Stimulated activated CD8-positive, alpha-beta memory T cell treated with anti-CD3 and anti-CD28 coated beads, Interleukin-2, amount 100 ng/mL, for 1 hour (primary cell): Measurements from ENCODE around the gene BICD1.

Experiments
- DNase-seq, 2 donors: peaks; one replicate each; pipeline ENCODE4 v3.0.0-alpha.2; 2020; ENCODE audit warnings: low read depth in 2 of 2

Gene BICD1

DNA sequence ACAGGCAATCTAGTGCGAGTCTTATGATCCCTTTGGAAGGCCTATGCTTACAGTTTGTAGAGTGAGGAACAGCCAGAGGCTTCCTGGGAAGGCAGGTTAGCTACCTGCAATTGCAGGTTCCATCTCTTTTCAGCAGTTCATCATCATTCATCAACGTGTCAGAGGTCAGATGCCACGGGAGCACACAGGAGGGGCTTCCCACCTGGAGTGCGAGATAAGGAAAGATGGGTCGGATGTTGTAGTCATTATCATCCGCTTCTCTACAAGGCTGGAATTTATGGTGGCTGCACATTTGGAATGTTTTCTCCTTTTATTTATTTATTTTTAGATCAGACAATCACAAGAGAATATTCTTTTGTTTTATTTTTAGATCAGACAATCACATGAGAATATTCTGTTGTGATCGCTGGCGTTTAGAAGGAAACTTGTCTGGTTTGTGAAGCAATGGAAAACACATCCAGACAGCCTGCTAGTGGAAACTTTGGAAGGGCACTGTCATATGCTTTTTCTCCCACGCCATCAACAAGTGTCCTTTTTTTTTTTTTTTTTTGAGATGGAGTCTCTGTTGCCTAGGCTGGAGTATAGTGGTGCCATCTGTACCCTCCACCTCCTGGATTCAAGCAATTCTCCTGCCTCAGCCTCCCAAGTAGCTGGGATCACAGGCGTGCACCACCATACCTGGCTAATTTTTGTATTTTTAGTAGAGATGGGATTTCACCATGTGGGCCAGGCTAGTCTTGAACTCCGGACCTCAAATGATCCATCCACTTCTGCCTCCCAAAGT lies 1.9 kb upstream of the BICD1 start:
- DNase-seq = no peak

GRCh38 chr12:32105986-32106516 lies 596 bp upstream of the BICD1 start:
- DNase-seq = no peak

- no peak for DNase-seq
Observed at GRCh38 chr12:32107359-32108267, 966 bp downstream of the BICD1 start.

- DNase-seq = no peak
Observed at GRCh38 chr12:32108787-32109186, 2.1 kb downstream of the BICD1 start.

DNA sequence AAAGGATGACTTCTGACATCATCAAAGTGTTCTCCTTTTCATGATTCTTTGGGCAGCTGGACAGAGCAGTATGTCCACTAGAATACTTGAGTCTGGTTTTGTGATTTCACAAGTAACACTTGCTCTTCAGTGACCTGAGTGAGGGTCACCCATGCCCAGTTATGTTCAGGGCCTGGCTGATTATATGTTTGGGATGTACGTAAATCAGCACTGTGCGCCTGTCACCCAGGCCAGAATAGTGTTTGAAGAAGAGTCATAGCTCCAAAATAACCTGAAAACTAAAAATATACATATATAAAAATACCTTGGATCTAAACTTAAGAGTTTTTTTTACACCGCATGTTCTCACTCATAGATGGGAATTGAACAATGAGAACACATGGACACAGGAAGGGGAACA lies 3.8 kb downstream of the BICD1 start:
- DNase-seq = no peak

DNA sequence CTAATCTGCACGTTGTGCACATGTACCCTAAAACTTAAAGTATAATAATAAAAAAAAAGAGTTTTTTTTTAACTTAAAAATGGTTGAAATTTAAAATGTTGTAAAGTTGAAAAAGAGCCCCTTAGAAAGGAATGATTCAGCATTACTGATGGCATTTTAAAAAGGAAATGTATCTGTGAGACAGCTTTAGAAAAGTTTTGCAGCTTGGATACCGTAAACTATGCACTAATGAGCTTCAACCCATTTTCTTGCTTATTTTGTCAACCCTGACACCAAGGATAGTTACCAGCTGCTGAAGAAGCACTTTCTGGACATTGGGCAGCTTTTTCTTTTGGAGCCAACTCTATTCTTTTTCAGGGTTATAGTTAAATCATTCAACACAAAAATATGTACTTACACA lies 4.3 kb downstream of the BICD1 start:
- DNase-seq = no peak

GRCh38 chr12:32115404-32116104 lies 8.9 kb downstream of the BICD1 start:
- no peak for DNase-seq

- no peak for DNase-seq
Observed at GRCh38 chr12:32116897-32117296, 10.2 kb downstream of the BICD1 start.

GRCh38 chr12:32117316-32117715 lies 10.7 kb downstream of the BICD1 start:
- DNase-seq = no peak

DNA sequence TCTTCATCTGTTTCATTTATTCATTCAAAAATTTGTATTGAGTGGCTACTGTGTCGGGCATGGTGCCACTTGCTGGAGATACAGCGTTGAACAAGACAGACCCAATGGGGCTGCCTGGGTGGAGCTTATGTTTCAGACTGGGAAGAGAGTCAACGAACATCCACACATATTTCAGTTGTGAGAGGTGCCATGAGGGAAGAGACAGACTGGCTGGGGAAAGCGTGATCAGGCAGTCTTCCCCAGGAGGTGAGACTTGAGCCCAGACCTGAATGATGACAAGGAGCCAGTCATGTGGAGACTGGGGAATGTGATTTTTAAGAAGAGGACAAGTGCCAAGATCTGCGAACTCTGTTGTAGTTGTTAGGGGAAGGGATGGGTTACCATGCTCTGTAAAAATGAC lies 12.2 kb downstream of the BICD1 start:
- no peak for DNase-seq

DNA sequence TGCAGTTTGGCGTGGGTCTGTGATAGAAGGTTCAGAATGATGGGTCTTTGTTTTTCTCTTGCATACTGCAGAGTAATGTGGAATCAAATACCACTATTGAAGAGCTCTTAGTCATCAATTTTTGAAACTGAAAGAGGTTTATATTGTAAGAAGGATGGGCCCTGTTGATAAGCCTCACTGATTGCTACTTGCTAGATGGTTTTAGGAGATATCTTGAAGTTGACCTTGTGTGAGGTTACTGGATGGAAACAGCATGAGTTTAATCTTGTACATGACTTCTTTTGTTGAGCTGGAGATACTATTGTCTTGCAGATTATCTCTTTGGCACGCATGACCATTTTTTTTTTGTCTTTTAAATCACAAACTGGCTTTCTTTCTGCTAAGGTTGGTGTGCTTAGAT lies 13.8 kb downstream of the BICD1 start:
- DNase-seq = no peak

DNA sequence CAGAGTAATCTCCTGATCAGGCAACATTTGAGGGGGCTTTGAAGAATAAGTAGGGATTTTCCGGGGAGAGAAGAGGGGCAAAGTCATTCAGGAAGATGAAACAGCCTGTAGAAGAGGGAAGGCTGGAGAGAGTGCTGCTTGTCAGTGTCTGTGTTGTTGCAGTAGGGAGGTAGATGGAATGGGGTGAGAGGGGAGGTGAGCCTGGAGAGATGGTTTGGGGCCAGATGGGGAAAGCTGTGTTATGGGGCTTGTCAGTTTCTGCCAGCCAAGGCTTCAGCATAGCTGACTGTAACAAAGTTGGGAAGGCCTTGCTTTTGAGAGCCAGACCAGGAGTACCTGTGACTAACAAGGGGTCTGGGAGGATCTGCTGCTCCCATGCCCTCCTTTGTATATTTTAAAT lies 18.0 kb downstream of the BICD1 start:
- DNase-seq = no peak

DNA sequence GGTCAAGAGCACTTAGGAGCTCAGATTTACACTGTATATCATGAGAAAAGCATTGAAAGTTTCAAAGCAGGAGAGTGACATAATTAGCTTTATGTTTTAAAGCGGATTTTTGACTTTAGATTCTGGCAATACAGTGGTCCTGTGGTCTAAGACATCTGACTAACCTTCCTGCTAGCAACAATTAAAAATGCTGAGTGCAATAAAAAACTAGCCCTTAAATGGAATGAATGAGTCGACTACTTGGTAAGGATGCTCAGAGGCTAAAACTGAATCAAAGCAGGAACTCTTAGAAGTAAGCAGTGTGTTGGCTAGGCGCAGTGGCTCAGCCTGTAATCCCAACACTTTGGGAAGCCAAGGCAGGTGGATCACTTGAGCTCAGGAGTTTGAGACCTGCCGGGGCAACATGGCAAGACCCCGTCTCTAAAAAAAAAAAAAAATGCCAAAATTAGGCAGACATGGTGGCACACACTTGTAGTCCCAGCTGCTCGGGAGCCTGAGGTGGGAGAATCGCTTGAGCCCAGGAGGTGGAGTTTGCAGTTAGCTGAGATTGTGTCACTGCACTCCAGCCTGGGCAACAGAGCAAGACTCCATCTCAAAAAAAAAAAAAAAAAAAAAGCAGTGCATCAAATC lies 18.9 kb downstream of the BICD1 start:
- DNase-seq = no peak

GRCh38 chr12:32126720-32127119 lies 20.1 kb downstream of the BICD1 start:
- no peak for DNase-seq

DNA sequence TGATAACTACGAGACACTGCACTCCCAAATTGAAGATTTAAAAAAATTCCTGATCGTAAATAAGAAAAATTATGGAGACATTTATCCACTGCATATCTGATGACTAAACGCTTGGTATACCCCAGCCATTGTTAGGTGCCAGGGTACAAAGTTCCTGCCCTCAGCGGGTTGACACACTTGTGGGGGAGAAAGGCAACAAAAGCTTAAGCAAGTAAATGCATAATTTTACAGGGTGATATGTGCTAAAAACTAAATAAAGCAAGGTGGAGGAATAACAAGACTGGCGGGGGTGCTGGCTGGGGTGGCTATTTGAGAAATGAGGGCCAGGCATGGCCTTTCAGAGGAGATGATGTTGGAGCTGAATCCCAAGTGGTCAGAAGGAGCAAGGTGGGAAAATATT lies 25.0 kb downstream of the BICD1 start:
- DNase-seq = no peak

DNA sequence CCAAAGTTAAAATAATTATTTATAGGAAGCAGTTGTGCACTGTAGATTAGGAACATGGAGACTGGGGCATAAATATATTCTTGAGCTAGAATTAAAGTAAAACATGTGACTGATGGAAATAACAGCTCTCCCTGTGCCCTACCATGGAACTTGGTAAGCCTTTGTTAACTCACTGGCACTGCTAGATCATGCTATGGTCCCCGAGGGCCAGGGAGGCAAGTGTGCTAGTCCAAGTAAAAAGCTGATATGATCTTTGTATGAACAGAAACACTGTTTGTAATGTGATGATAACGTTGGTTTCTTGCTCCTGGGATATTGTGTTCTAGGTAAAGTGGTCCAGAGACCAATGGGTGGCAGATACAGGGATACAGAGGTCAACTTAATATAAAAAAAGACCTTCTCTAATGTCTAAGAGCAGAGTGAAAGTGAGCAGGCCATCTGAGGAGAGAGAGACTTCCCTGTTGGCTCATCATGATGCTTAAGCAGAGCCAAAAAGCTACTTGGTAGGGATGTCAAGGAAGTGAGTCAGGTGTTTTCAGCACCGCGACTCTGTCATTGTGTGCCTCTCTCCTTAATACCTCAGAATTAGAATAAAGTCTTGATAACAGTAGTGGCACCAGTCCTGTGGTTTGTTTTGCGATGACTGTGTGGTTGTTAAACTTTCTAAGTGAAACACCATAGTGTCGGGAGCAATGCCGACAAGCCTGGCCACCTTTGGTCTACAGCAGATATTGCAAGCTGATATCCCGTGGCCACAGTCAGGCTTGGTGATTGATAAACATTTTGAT lies 27.6 kb downstream of the BICD1 start:
- no peak for DNase-seq

- no peak for DNase-seq
Observed at GRCh38 chr12:32135967-32136366, 29.3 kb downstream of the BICD1 start.

- no peak for DNase-seq
Observed at GRCh38 chr12:32136404-32136803, 29.8 kb downstream of the BICD1 start.

DNA sequence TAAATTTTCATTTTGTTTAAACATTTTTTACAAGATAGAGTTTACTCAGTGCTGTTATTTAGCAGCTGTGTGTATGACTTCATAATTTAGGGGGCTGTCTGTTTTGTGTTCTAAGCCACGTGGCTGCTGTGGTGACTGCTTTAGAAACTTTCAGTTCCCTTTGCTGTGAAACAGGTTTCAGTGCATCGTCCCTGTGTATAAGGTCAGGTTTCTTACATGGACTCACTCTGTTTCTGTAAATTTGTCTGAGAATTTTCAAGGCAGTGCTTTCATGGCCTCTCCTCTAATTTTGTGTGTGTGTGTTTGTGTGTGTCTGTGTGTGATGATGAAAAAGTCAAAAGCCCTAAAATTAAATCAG lies 32.4 kb downstream of the BICD1 start:
- no peak for DNase-seq

GRCh38 chr12:32140877-32141276 lies 34.2 kb downstream of the BICD1 start:
- no peak for DNase-seq

DNA sequence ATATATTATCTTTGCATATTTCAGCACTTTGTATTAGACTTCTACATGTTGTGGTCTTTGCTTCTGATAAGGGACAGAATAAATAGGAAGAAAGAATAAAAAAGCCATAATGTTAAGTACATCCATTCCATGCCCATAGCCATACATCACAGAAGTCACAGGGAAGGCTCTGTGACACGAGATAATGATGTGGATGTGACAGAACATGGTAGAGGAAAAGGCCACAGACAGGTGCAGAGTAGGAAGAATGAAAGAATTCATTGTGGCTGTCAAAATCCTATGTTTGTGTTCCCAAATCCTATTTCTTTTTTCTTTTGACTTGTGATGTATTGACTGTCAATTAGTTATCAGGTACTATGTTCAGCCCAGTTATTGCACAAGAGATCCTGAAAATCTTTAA lies 38.4 kb downstream of the BICD1 start:
- no peak for DNase-seq
